Esophagus squamous epithelium (tissue), 5 donors: ENCODE data around the gene RADIL. TPM values are rescaled to one million over a fixed set of nuclear protein-coding genes. Genes with fewer than 3 reads are reported as not detected.

Experiments used
- DNase-seq: peaks from one replicate; lab custom pipeline; 2025; lab: John Stamatoyannopoulos, UW
- H3K27ac ChIP-seq, 4 donors: fragments of 200-600 bp; sonication (generic); one replicate each; pipeline ENCODE4 v1.5.1; 2016 to 2019; ENCODE audit warnings: mild to moderate bottlenecking in 1 of 4
- H3K27me3 ChIP-seq, 4 donors: fragments of 200-600 bp; sonication (generic); 1 replicate in 3 of 4; 2 replicates in 1 of 4; pipeline versions ENCODE4 v1.5.1 to v1.6.0; 2017 to 2021; ENCODE audit warnings: antibody characterized with exemption in 1 of 4
- H3K36me3 ChIP-seq, 3 donors: fragments of 200-600 bp; sonication (generic); one replicate each; pipeline ENCODE4 v1.5.1; 2016 to 2019
- H3K4me1 ChIP-seq, 3 donors: fragments of 200-600 bp; sonication (generic); one replicate each; pipeline ENCODE4 v1.5.1; 2017 to 2019
- H3K4me3 ChIP-seq, 4 donors: fragments of 200-600 bp; sonication (generic); 1 replicate in 3 of 4; 2 replicates in 1 of 4; pipeline ENCODE4 v1.5.1; 2016 to 2019; ENCODE audit warnings: mild to moderate bottlenecking in 2 of 4, moderate library complexity in 1 of 4
- H3K9me3 ChIP-seq, 3 donors: fragments of 200-600 bp; sonication (generic); one replicate each; pipeline ENCODE4 v1.5.1; 2016 to 2019
- CTCF ChIP-seq, 6 experiments: fragments of 450-650 bp in 4 of 6; fragments of 200-600 bp in 2 of 6; sonication (generic) in 2 of 6; IDR thresholded peaks; one replicate each; pipeline ENCODE4 v1.5.1; 2016 to 2019; ENCODE audit warnings: antibody characterized with exemption in 6 of 6, mild to moderate bottlenecking in 4 of 6, moderate library complexity in 4 of 6
- POLR2A ChIP-seq, 4 donors: fragments of 450-650 bp; IDR thresholded peaks; one replicate each; pipeline ENCODE4 v1.6.1; 2017; ENCODE audit warnings: antibody characterized with exemption in 4 of 4, mild to moderate bottlenecking in 4 of 4, moderate library complexity in 3 of 4
- WGBS, 2 donors: methylation state at CpG; one replicate each; pipeline ENCODE4 v1.1.5; 2018; 5-methylcytosine and 5-hydroxymethylcytosine counted together
- intact Hi-C: fragments of 100-400 bp; cut with DNase I; formaldehyde crosslinking; loops from one replicate; pipeline ENCODE4 v1.15.0; 2022
- total RNA-seq, 4 donors: library from RNA; depleted of rRNA; stranded (reverse); fragments of >200 nt; gene quantifications; one replicate each; pipeline ENCODE4 v1.1.0, GENCODE V29; 2016
- donor health status: DM: yes; HTN: yes; CAD: no.

RADIL gene
- total RNA-seq, 4 donors from 2014 or later: 0.35 to 3.1 (median 1.8) TPM; not detected in 1

- peak overlapping the region in 1 of 4 donors; percentile 42 for H3K27ac ChIP-seq
- no peak for DNase-seq
- intact Hi-C loops: no loop called here
- WGBS, 2 donors: 93 to 95% methylated on average over 8 to 28 of the region's 32 CpGs
- no peak for TF ChIP-seq CTCF (IDR thresholded peaks at IDR 0.05)
- no peak for TF ChIP-seq POLR2A (IDR thresholded peaks at IDR 0.05)
- no peaks in the 10 kb centered on the region for H3K27me3 ChIP-seq
- no peak overlapping the region for H3K4me3 ChIP-seq
- H3K4me1 ChIP-seq: peaks cover 0 to 24% (median 6%) of the 10 kb centered on the region in 3 donors
- peaks cover 43 to 96% (median 44%) of the 10 kb centered on the region in 3 donors for H3K36me3 ChIP-seq
- H3K9me3 ChIP-seq: no peaks in the 10 kb centered on the region
Observed at GRCh38 chr7:4763091-4763793, 120.3 kb downstream of the RADIL start.

- intact Hi-C loops: no loop called here
- peaks cover 0 to 24% (median 6%) of the 10 kb centered on the region in 3 donors for H3K4me1 ChIP-seq
- no peak overlapping the region for H3K4me3 ChIP-seq
- H3K27ac ChIP-seq: peak overlapping the region; percentile 35 to 51 (median 42)
- DNase-seq: no peak
- no peaks in the 10 kb centered on the region for H3K27me3 ChIP-seq
- no peaks in the 10 kb centered on the region for H3K9me3 ChIP-seq
- peaks cover 43 to 100% (median 53%) of the 10 kb centered on the region in 3 donors for H3K36me3 ChIP-seq
- WGBS, 2 donors: 65 to 73% methylated on average over 20 to 31 of the region's 54 CpGs
- TF ChIP-seq POLR2A (IDR thresholded peaks at IDR 0.05) (no peak), CTCF (IDR thresholded peaks at IDR 0.05) (no peak)
Observed at GRCh38 chr7:4762121-4763055, 121.1 kb downstream of the RADIL start.

- WGBS, 2 donors: 94 to 99% methylated on average over 14 to 17 of the region's 26 CpGs
- no peaks in the 10 kb centered on the region for H3K9me3 ChIP-seq
- peaks cover 48 to 100% (median 65%) of the 10 kb centered on the region in 3 donors for H3K36me3 ChIP-seq
- no peaks in the 10 kb centered on the region for H3K27me3 ChIP-seq
- no peak overlapping the region for H3K4me3 ChIP-seq
- no peak for TF ChIP-seq POLR2A (IDR thresholded peaks at IDR 0.05)
- no peak for TF ChIP-seq CTCF (IDR thresholded peaks at IDR 0.05)
- no peak overlapping the region for H3K27ac ChIP-seq
- no peak for DNase-seq
- H3K4me1 ChIP-seq: peaks cover 0 to 24% (median 6%) of the 10 kb centered on the region in 3 donors
- intact Hi-C loops: no loop called here
Observed at GRCh38 chr7:4760952-4761351, 122.6 kb downstream of the RADIL start.

GRCh38 chr7:4759211-4759610 is 124.3 kb downstream of the RADIL start:
- WGBS, 2 donors: 100% methylated on average over 3 of the region's 40 CpGs; no CpG with 5 or more reads in 1 of the 2 donors
- Histone ChIP-seq H3K9me3 (no peaks in the 10 kb centered on the region), H3K36me3 (peaks cover 52 to 100% (median 79%) of the 10 kb centered on the region in 3 donors), H3K27me3 (no peaks in the 10 kb centered on the region), H3K27ac (no peak overlapping the region), H3K4me3 (no peak overlapping the region), H3K4me1 (peaks cover 0 to 18% (median 6%) of the 10 kb centered on the region in 3 donors)
- no peak for TF ChIP-seq POLR2A (IDR thresholded peaks at IDR 0.05)
- intact Hi-C loops: no loop called here
- no peak for DNase-seq

GRCh38 chr7:4758791-4759190 is 124.7 kb downstream of the RADIL start:
- intact Hi-C loops: no loop called here
- DNase-seq: no peak
- Histone ChIP-seq H3K27ac (no peak overlapping the region), H3K36me3 (peaks cover 49 to 100% (median 76%) of the 10 kb centered on the region in 3 donors), H3K9me3 (no peaks in the 10 kb centered on the region), H3K4me3 (no peak overlapping the region), H3K27me3 (no peaks in the 10 kb centered on the region), H3K4me1 (peaks cover 2 to 22% (median 6%) of the 10 kb centered on the region in 3 donors)
- 94 to 98% methylated on average over 17 to 21 of the region's 29 CpGs for WGBS, 2 donors
- TF ChIP-seq POLR2A (IDR thresholded peaks at IDR 0.05): no peak
- no peak for TF ChIP-seq CTCF (IDR thresholded peaks at IDR 0.05)
